GM12801 (cell line): ENCODE data around the gene EPN2.

ENCODE experiments used
- CTCF ChIP-seq: IDR thresholded peaks from one replicate; pipeline ENCODE4 v1.5.1; 2011; ENCODE audit warnings: control low read depth; ENCODE audit not compliant: insufficient read length; ENCODE audit errors: extremely low read depth

The EPN2 gene

GRCh38 chr17:19375732-19376131 lies 138.6 kb downstream of the EPN2 start:
- no peak for TF ChIP-seq CTCF

DNA sequence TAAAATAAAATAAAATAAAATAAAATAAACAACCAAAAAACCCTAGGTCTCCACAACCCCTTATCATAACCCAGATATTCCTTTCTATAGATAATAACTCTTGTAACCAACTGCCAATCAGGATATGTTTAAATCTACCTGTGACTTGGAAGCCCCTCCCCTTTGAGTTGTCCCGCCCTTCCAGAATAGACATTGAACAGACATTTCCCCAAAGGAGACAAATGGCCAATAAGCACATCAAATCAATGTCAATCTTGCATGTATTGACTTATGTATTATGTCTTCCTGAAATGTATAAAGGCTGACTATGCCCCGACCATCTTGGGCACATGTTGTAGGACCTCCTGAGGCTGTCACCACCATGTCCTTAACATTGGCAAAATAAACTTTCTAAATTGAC lies 139.6 kb downstream of the EPN2 start:
- TF ChIP-seq CTCF, result no peak

DNA sequence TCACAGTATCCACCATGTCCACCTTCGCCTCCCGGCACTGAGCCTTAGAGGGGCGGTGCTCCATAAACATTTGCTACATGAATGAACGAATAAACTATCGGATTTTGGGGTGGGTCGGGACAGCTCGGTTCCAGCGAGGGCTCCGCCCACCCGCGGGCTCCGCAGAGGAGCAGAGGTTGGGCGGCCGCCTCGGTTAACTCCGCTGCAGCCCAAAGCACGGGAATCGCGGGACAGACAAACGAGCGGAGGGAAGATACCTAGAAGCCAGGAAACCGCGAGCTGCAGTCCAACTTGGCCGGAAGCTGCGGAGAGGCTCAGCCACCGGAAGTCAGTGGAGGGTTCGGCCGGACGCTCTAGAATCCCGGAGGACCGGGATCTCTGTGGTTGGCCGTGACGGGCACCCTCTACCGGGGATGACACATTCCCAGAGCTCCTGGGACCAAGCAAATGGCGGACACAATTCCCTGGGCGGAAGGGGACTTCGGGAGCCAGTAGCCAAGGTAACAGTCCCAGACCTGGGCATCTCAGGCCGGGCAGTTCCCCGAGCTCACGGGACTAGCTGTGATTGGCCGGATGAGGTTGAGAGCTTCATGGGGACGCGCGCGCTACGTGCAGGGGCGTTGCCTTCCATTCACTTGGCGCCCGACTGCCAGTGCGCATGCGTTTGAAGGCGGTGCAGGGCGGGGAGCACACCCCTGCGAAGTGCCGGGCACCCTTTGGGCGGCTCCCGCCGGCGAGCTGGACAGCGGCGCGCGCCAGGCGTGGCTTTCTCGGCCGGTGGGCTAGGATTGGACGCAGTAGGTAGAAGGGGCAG lies 140.6 kb downstream of the EPN2 start:
- no peak for TF ChIP-seq CTCF

DNA sequence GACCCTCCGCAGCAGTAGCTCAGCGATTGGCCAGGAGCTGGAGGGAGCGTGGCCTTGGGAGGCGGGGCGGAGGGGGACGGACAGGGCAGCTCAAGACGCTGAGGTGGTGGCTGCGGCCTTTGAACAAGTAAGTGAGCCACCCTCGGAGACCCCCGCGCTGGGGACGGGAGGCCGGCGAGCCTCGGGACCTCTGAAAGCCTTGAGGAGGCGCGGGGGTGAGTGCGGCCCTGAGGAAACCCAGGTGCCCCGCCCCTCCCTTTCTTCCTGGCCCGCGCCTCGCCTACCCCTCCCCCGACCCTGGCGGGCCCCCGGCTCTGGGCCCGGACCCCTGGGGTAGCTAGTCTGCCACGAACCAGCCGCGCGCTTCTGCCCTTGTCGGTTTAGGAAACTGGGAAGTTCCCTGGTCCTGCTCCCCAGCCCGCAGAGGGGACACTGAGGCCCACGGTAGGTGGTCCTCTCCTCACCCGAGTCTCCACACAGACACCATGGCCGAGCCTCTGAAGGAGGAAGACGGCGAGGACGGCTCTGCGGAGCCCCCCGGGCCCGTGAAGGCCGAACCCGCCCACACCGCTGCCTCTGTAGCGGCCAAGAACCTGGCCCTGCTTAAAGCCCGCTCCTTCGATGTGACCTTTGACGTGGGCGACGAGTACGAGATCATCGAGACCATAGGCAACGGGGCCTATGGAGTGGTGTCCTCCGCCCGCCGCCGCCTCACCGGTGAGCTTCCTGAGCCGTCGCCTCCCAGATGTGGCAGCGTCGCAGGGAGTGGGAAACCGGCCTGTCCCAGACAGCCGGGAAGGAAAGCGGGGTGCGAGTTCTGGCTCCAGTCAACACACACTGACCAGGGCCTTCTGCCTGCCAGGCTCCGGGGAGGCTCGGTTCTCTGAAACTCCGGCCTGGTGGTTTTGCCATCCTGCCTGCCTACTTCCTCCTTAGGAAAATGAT lies 141.5 kb downstream of the EPN2 start, which contains the start of gene MAPK7:
Gene MAPK7, plus strand, starts transcription at position 83 of the 945 bp plus-strand sequence. Its CDS starts 403 bp downstream, at position 486.
- no peak for TF ChIP-seq CTCF

DNA sequence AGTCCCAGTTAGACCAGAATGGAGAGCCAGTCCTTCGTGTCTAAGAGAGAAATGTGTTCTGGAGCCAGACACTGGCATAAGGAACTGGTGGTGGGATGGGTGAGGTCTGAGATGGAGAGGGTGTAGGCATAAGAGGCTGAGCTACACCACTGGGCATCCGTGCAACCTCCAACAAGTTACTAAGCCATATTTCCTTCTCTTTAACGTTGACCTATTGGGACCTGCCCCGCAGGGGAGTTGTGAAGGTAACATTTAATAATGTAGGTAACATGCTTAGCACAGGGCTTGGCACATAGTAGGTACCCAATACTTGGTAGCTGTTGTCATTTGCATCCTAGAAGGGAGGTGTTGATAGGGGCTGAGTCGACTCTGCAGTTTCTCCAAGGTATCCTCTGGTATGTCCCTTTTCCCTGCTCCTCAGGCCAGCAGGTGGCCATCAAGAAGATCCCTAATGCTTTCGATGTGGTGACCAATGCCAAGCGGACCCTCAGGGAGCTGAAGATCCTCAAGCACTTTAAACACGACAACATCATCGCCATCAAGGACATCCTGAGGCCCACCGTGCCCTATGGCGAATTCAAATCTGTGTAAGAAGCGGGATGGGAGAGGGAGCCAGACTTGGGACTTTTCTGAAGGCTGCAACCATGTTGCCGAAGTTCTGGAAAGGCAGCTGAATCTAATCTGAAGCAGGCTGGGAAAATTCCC lies 142.3 kb downstream of the EPN2 start:
- no peak for TF ChIP-seq CTCF

GRCh38 chr17:19380481-19381301 lies 143.5 kb downstream of the EPN2 start:
- no peak for TF ChIP-seq CTCF
